A204.1 (cell line): ENCODE results near the gene ATP6V1G1.

Experiments
- FAIRE-seq: peaks from 2 replicates; lab custom pipeline; 2012; peaks lifted over from hg19 to GRCh38; lab: Jason Lieb, UNC

The ATP6V1G1 gene

DNA sequence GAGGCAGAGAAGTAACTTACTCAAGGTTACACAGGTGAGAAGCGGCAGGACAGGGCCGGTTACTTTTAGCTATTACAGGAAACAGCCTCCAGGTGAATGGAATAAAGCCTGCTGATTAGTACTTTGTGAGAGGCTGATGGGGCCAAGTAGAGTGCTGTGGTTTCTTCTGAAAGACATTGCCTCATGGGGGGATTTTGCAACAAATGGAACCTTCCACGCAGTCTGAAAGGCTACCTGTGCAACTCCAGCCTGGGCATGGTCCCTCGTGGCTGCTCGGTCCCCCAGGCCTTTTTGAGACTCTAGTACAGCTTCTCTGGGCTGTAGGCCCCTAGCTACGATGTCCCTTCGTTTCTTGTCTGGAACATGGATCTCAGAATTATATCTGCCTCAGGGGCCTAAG is 25.5 kb downstream of the ATP6V1G1 start:
- FAIRE-seq = no peak

DNA sequence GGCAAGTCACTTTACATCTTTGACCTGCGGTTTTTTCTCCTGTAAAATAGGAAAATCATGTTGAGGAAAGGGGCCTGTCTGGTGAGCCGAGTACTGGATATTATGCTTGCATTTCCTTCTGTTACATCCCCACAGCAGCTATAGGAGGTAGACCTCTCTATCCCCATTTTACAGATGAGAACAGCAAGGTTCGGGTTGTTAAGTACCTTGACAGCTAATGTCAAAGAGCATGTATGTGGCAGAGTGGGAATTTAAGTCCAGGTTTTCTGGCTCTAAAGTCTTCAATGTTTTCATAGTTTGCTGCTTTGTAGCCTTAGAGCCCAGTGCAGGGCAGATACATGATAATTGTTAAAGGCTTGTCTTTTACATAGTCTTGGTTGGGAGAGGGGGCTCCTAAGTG is 26.4 kb downstream of the ATP6V1G1 start:
- FAIRE-seq = no peak

DNA sequence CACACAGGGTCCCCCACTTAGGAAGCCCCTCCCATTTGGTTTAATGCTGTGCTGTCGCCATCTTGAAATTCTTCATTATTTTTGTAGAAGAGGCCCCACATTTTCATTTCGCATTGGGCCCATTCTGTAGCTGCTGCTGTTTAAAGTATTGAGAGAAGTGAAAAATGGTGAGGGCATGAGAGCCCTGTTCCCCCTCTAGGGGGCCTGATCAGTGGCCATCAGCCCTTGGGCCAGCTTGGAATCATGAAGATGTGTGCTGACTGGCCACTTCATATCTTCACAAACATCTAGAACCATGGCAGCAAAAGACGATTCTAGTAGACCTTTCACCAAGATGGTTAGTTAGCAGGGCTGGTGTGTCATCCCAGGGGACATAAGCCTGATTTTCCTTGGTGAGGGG is 26.8 kb downstream of the ATP6V1G1 start:
- no peak for FAIRE-seq

DNA sequence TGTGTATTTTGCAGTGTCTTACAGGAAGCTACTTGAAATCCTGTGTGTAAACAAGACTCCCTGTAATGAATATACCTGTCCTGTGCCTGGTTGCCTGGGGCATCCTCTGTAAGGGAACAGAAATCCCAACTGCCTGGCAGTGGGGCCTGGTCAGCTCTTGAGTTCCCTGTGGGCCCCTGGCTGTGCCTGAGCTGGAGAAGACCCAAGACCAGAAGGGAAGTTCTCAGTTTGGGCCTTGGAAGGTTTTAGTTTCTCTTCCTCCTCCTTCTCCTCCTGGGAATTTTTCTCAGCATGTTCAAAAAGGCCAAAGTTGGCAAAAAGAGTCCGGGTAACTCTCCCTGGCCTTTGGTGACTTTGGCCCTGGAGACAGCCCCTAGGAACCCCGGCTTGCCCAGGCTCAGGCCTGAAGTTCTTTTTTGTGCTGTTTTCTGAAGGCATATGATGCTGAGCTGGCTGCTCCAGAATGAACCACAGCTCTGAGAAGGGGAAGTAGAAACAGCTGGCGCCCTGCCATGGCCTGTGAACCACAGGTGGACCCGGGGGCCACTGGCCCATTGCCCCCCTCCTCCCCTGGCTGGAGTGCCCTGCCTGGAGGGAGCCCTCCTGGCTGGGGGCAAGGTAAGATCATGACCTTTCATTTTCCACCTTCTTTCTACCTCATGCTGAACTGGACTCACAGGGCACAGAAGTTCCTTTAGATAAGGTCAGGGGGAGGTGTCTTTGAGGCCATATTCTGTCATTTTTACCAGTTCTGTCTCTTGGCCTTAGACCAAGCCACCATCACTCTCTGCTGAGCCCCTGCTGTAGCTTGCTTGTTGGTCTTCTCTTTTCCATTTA is 29.3 kb downstream of the ATP6V1G1 start:
- no peak for FAIRE-seq

DNA sequence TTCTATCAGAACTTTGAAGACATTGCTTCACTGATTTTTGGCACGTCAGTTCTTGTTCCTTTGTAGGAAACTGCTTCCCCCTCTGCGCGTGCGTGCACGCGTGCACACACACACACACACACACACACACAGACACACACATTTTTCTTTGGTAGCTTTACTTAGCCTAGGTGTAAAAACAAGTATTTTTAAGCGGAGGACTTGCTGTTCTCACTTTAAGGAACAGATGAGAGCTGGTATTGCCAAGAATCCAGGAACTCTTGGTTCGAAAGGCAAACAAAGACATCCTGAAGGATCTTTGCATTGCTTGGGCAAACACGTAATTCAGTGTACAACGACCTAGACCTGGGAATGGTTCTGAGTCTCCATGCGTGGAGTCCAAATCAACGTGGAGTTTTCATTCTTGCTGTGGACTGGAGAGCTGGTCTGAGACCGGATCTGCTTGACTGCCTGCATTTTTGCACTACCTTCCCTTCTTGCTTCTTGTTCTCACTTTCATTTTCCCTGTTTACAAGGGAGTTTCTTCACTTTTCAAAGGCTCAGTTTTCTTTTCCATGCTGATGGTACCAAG is 31.7 kb downstream of the ATP6V1G1 start:
- FAIRE-seq = no peak

DNA sequence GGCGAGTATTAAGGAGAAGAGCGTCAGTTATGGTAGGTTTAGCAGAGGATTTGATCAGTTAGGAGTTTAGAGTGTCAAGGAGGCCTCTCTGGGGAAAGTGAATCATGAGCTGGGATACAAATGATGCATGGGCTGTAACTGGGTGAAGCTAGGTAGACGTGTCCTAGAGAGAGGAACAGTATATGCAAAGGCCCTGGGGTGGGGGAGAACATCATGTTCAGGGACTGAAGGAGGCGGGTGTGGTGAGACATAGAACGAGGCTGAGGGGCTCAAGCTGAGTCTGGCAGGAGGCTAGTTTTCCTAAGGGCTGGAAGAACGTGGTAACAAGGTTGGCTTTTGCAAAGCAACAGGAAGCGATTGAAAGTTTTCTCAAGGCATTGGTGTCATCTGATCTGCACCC is 34.0 kb downstream of the ATP6V1G1 start:
- no peak for FAIRE-seq

DNA sequence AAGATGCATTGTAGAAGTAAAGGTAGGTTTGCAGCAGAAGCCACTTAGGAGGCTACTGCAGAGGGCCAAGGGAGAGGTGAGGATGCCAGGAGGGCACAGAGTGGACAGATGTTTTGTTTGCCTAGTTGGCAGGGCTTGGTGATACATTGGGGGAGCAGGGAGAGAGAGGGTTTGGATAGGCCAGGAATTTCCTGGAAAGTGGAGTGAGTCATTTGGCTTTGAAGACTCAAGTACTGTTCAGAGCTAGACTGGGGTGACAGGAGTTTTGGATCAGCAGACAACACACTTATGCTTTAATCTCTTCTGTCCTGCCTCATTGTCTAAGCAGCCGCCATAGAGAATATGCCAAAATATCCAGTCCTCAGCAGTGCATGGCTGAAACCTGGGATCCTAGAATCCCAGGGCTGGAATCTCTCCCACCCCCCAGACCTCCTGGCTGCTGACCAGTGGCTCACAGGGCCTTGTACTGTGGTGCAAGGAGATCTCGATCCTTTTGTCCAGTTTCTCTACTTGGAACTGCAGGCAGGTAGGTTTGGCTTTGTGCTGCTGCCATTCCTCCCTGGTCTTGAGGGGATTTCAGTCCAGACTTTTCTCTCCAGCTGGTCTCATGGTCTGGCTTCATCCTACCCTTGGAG is 34.5 kb downstream of the ATP6V1G1 start:
- FAIRE-seq = no peak

DNA sequence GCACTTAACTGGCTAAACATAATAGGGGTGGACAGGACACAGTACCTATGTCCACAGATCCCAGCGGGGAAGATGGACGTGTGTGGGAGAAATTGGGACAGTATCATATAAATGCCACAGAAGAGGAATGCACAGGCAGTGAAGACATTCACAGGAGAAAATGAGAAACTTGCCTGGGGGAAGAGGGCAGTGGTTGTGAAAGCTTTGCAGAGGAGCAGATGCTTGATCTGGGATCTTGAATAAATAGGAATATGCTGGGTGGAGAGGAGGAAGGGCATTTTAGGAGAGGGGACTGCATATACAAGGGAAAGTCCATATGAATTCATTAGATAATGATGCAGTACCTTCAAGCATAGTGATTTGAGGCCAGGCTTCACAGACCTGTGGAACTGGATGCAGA is 37.1 kb downstream of the ATP6V1G1 start:
- FAIRE-seq = no peak

DNA sequence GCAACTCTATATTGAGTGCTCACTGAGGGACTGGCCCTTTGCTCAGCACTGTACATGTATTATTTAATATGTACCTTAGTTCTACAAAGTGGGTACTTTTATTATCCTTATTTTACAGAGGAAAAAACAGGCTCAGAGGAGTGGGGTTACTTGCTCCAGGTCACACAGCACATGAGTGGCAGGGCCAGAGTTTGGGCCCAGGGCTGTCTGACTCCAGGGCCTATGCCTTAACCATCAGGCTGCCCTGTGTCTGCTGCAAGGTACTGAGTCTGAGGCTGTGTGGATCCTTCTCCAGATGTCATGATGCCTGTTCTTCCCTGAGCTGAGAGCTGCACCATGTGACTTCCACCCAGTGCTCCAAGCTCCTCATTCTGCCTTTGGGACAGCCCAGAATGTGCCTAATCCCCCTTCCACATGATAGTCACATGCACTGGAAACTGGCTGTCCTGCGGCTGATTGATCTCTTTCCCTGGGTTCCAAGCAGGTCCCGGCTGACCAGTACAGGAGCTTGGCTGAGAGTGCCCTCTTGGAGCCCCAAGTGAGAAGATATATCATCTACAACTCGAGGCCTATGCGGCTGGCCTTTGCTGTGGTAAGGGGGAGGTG is 38.9 kb downstream of the ATP6V1G1 start:
- FAIRE-seq = no peak

DNA sequence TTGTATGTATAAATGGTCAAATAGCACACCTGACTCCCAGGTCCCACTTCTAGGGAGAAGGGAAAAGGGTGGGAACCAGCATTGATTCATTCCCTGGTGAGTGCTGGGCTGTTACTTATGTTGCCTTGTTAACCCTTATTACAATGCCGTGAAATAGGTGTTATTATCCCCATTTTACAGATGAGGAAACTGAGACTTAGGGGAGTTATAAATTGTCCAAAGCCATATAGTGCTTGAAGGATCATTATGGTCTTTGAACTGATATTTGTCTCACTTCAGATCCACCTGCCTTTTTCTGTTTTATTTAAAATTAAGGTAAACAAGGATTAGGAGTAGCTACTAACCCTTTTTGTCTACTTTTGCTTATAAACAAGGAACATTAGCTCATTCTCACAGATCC is 40.0 kb downstream of the ATP6V1G1 start:
- no peak for FAIRE-seq

DNA sequence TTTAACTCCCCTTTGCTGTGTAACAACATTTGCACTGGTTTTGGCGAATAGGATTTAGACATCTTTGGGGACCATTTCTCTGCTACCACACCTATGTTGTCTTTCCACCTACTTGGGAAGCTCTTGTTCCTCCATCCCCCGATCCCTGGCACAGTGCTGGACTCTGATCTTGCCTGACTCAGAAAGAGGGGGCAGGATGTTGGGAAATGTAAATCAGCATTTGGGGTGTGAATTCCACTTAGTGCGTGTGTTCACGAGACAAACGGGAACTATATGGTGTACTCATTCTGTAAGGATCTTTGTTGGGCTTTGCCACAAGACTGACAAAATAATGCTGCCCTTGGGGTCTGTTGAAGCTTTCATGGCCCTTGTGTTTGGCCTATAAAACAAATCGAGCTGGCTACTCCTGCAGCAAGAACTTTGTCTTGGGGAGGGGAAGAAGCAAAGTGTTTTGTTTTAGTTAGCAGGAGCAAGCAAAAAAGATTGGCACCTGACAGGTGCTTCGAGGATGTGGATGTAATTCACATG is 42.1 kb downstream of the ATP6V1G1 start:
- FAIRE-seq = no peak

DNA sequence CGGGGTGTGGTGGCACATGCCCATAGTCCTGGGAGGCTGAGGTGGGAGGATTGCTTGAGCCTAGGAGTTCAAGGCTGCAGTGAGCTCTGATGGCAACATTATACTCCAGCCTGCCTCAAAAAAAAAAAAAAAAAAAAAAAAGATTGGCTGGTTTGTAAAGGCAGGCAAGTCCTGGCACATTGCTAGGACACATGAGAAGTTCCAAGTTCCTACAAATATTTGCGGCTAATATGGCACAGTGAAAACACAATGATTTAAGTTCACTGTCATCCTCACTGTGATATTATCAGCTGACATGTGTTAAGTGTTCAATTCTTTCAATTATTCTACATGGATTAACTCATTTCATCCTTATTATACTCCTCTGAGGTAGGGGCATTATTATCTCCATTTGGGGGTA is 43.6 kb downstream of the ATP6V1G1 start:
- no peak for FAIRE-seq

DNA sequence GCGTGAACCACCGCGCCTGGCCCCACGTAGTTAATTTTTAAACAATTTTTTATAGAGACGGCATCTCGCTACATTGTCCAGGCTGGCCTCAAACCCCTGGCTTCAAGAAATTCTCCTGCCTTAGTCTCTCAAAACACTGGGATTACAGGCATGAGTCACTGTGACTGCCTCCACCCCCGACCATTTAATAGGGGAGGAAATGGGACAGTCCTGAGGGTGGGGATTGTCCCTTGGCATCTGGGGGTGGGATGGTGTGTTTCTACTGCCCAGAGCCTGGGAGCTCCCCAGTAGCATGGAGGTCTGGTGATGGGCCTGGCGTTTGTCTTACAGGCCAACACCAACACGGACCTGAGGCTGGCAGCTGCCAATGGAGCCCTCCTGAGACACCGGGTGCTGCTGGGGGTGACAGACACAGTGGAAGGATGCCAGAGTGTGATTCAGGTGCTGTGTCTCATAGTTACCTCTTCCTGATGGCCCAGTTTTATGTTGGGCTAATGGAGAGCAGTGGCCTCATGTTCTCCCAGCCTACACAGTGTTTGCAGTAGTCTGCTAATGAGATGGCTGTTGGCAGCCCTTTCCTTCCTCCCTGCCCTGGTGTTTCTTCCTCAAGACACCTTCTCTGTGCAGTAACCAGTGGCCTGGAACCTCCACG is 46.0 kb downstream of the ATP6V1G1 start:
- FAIRE-seq = no peak

DNA sequence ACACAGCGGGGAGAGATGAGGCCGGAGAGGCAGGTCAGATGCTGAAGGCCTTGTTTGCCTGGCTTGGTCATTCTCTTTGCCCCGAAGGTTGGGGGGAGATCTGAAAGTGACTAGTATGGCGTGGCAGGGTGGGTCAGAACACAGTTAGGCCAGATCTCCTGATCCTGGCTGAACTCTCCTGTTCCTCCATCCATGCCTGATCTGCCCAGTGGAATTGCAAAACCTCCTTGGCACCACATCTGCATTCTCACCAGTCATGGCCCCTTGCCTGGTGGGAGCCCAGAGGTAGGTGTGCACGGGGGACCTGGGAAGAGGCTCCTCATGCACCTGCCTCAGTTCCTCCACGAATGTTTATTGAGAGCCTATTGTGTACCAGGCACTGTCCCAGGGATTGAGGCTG is 46.8 kb downstream of the ATP6V1G1 start:
- no peak for FAIRE-seq

DNA sequence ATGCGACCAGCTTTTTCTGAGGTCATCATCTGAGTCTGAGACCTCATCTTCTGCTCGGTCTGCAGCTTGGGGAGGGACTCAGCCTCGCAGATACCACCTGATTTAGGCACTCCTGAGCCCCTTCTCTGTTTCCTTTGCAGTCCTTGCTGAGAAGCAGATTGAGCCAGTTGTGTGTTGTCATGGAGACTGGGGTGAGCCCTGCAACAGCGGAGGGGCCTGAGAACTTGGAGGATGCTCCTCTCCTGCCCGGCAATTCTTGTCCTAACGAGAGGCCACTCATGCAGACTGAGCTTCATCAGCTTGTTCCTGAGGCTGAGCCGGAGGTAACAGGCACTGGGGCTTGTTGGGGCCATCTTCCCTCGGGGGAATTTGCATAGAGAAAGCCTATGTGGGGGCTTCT is 50.8 kb downstream of the ATP6V1G1 start:
- no peak for FAIRE-seq

DNA sequence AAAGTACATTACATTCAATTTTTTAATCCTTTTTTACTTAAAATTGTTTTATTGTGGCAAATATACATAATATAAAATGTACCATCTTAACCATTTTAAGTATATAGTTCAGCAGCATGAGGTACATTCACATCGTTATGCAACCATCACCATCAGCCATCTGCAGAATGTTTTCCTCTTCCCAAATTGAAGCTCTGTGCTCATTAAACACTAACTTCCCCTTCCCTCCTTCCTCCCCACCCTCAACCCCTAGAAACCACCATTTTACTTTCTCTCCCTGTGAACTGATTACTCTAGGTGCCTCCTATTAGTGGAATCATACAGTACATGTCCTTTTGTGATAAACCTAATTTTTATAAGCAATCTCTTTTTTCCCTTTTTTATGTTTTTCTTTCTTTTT is 54.4 kb downstream of the ATP6V1G1 start:
- FAIRE-seq = no peak

DNA sequence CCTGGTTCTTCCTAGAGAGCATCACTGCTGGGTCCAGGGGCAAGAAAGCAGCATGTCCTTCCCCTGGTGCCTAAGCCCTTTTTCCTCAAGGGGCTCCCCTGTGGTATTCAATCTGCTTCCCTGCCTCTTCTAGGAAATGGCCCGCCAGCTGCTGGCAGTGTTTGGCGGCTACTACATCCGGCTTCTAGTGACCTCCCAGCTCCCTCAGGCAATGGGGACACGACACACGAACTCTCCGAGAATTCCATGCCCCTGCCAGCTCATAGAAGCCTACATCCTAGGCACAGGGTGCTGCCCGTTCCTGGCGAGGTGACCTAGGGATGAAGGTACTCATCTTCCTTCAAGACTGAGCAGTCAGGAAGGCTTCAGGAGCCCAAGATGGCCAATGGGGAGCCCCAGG is 55.4 kb downstream of the ATP6V1G1 start:
- no peak for FAIRE-seq

DNA sequence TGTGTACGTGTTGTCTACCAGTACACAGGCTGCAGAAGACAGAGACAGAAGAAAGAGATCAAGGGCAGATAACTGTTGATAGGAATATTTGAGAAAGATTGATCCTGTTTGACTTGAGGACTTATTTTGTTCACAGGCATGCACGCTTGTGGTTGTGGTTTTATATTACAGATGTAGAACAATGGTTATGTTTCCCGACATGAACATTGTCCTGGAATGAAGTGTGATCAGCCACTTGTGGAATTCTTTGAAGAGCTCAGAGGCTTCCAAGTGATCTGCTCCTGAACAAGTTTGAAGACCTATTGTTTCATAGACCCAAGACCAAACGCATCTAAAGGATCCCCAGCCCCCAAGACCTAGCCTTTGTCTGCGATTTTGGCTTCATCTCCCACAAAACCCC is 56.3 kb downstream of the ATP6V1G1 start:
- FAIRE-seq = no peak
